Prostate gland (tissue), 2 donors: ENCODE measurements around the gene TNFRSF25.

ENCODE experiments used
- POLR2A ChIP-seq: fragments of 450-650 bp; IDR thresholded peaks from one replicate; pipeline ENCODE4 v1.6.1; 2016; ENCODE audit warnings: antibody characterized with exemption, mild to moderate bottlenecking
- POLR2AphosphoS5 ChIP-seq: sonication (generic); formaldehyde crosslinking; IDR thresholded peaks from one replicate; pipeline ENCODE4 v1.6.1; 2017; ENCODE audit warnings: antibody characterized with exemption
- TF ChIP-seq, protein P1 (sequence below), 4 experiments: fragments of 200-600 bp in 2 of 4; fragments of 450-650 bp in 2 of 4; sonication (generic) in 2 of 4; IDR thresholded peaks; 1 replicate in 3 of 4; 2 replicates in 1 of 4; pipeline ENCODE4 v1.5.1; 2016 to 2019; ENCODE audit warnings: antibody characterized with exemption in 4 of 4, mild to moderate bottlenecking in 2 of 4, moderate library complexity in 2 of 4

GRCh38 chr1:6490181-6491080, 24.5 kb upstream of the TNFRSF25 start:
- TF ChIP-seq, protein P1, sequence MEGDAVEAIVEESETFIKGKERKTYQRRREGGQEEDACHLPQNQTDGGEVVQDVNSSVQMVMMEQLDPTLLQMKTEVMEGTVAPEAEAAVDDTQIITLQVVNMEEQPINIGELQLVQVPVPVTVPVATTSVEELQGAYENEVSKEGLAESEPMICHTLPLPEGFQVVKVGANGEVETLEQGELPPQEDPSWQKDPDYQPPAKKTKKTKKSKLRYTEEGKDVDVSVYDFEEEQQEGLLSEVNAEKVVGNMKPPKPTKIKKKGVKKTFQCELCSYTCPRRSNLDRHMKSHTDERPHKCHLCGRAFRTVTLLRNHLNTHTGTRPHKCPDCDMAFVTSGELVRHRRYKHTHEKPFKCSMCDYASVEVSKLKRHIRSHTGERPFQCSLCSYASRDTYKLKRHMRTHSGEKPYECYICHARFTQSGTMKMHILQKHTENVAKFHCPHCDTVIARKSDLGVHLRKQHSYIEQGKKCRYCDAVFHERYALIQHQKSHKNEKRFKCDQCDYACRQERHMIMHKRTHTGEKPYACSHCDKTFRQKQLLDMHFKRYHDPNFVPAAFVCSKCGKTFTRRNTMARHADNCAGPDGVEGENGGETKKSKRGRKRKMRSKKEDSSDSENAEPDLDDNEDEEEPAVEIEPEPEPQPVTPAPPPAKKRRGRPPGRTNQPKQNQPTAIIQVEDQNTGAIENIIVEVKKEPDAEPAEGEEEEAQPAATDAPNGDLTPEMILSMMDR (IDR thresholded peaks at IDR 0.05): no peak
- TF ChIP-seq POLR2A (peak; percentile 34), POLR2AphosphoS5 (no peak)
